ENCODE results near the gene LASP1.

DNA sequence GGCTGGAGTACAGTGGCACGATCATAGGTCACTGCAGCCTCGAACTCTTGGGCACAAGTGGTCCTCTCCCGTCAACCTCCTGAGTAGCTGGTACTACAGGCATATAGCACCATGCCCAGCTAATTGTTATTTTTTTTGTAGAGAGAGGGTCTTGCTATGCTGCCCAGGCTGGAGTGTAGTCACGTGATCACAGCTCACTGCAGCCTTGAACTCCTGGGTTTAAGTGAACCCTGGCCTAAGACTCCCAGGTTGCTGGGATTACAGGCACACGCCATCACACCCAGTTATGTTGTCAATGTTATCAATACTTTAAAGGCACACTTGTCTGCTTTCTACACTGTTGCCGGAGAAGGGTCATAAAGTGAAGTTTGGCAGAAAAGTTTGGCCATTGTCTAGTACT lies 33.5 kb downstream of the LASP1 start:
- TF ChIP-seq CTCF (IDR thresholded peaks at IDR 0.05) = no peak
- no peak for TF ChIP-seq POLR2A (IDR thresholded peaks at IDR 0.05)

All from body of pancreas (tissue), 4 donors.